Stimulated activated CD4-positive, alpha-beta T cell treated with anti-CD3 and anti-CD28 coated beads, Interleukin-2, amount 100 ng/mL, for 24 hours (primary cell): ENCODE results near the gene TXLNB.
"Not testable (repeated sequence)": the region's sequence is repeated elsewhere in the genome, so short reads cannot be mapped to it uniquely, and the experiment has no call there.

ENCODE experiments used
- DNase-seq, 2 donors: peaks; one replicate each; pipeline ENCODE4 v3.0.0-alpha.2; 2020

The TXLNB gene

DNA sequence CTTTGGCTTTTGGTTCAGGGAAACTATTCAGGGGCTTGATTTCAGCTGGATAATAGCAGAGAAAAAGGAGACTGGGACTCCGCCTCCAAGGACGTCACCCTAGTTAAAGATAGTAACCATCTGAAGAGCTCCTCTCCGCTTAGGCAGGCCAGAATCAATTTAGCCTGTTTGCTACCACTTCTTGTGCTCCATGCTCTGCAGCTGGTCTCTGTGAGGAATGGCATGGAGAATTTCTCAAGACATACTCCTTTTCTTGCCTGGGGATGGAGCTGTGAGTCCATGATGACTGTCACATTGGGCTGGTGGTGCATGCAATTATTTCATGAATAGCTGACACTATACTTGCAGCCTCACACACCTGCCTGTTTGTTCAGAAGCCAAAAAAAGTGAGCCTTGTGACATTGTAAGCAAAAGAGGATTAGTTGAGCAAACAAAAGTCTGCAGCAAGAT lies 61.4 kb downstream of the TXLNB start:
- no peak for DNase-seq

DNA sequence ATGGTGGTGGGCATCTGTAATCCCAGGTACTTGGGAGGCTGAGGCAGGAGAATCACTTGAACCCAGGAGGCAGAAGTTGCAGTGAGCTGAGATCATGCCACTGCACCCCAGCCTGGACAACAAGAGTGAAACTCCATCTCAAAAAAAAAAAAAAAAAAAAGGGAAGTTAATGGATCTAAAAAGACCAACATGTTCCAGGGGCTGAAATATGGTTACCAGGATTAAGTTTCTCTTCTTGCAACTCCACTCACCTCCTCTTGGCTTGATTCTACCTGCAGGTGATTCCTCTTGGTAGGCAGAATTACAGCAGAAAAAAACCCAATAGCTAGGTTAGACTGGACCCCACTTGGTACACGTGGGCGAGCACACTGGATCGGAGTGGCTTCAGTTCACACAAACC lies 63.4 kb downstream of the TXLNB start:
- not testable (repeated sequence) for DNase-seq

DNA sequence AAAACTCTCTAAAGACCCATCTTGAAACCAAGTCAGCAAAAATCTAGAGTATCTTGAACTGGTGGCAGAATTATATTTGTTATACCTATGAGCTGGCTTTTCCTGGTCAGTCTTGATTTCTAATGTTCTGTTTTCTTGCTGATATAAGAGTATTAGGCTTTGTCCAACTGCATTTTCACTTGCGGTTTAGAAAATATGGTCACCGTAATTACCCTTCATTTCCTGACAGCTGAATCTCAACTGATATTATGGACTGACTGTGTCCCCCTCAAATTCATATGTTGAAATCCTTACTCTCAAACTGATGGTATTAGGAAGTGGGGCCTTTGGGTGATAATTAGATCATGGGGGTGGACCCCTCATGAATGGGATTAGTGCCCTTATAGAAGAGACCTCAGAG lies 72.1 kb downstream of the TXLNB start:
- DNase-seq = no peak

DNA sequence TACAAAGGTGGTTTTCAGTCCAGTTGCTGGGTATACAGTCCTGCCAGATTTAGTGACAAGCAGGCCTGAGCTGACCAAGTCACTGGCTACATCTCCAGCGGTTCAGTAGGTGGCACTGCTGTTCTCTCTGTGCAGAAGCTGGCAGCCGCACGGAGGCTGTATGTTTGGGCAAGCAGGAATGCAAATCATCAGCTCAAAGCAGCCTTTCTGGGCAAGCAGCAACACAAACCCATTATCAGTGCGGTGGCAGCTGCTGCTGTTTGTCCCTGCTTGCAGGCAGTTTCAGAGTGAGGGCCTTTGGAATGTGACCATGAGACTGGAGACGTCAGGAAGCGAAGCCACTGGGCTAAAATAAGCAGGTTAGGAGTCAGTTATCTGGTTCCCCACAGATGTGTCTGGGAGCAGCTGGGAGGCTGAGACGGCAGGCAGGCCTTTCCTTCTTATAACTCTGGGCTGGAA lies 72.5 kb downstream of the TXLNB start:
- DNase-seq = peak; percentile 65 to 71

DNA sequence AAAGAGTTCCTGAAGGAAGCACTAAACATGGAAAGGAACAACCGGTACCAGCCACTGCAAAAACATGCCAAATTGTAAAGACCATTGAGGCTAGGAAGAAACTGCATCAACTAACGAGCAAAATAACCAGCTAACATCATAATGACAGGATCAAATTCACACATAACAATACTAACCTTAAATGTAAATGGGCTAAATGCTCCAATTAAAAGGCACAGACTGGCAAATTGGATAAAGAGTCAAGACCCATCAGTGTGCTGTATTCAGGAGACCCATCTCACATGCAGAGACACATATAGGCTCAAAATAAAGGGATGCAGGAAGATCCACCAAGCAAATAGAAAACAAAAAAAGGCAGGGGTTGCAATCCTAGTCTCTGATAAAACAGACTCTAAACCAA lies 79.3 kb downstream of the TXLNB start:
- not testable (repeated sequence) for DNase-seq

DNA sequence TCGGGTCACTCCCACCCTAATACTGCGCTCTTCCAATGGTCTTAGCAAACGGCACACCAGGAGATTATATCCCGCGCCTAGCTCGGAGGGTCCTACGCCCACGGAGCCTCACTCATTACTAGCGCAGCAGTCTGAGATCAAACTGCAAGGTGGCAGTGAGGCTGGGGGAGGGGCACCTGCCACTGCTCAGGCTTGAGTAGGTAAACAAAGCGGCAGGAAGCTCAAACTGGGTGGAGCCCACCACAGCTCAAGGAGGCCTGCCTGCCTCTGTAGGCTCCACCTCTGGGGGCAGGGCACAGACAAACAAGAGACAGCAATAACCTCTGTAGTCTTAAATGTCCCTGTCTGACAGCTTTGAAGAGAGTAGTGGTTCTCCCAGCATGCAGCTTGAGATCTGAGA lies 81.0 kb downstream of the TXLNB start:
- not testable (repeated sequence) for DNase-seq

DNA sequence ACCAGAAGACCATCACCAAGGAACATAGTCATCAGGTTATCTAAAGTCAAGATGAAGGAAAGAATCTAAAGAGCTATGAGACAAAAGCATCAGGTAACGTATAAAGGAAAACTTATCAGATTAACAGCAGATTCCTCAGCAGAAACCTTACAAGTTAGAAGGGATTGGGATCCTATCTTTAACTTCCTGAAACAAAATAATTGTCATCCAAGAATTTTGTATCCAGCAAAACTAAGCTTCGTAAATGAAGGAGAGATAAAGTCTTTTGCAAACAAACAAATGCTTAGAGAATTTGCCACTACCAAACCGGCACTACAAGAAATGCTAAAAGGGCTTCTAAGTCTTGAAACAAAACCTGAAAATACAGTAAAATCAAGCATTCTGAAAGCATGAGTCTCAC lies 86.0 kb downstream of the TXLNB start:
- DNase-seq = no peak

DNA sequence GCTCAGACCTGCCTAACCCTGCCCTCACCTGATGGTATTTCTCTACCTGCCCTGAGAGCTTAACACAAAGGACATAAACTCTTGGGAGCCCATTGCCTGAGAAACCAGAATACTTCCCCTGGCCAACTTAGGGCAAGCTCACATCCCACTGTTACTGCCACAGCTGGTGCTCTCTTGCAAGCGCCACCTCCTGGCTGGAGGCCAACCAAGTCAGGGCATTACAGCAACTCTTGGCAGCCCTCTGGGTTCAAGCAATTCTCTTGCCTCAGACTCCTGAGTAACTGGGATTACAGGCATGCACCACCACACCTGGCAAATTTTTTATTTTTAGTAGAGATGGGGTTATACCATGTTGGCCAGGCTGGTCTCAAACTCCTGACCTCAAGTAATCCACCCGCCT lies 86.8 kb downstream of the TXLNB start:
- DNase-seq = peak in 1 of 2 donors; percentile 29

DNA sequence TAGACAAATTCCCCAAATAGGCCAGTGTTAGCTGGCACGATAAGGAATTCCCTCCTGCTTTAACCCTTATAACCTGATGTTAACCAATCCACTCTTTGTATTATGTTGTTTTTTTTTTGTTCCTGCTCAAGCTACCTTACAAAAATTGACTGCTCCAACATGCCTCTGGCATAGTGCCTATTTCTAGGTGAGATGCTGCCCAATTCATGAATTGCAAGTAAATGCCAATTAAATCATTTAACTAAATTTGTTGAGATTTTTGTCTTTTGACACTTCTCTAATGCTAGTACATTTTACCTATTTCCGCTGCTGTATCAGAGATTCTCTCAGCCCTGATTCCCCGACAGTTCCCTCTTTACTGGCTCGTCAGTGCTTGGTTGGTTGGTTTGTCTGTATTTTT lies 90.4 kb downstream of the TXLNB start:
- DNase-seq = no peak

DNA sequence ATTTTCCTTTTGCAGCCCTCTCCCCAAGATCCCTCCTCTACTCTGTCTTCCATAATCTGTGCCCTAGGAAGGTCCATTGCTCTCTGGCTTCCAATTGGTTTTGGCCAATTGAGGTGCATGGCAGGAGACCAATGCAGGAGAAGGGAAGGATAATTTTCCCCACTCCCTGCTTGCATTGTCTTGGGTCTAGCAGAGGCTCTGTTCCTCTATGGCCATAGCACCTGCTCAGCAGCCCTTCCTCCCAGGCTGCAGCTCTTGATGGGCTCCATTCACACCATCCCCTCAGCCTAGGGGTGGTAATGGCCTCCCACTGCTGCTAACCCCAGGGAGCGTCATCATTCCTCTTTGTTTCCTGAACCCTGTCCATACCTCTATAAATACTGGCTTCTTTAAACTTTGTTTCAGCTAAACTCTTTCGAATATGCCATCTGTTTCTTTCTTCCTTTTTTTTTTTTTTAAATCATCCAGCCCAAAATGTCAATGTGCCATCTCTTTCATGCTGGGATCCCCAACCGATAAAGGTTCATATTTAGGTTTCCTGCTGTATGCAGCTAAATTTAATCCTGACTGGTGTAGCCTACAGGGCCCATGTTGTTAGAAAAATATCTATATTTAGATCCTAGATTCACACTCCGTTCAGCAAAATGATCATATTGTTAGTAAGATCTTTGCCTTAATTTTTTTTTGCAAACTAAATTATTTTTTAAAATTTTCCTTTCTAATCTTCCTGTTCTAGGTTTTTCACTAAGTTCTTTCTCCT lies 93.1 kb downstream of the TXLNB start:
- DNase-seq = no peak

DNA sequence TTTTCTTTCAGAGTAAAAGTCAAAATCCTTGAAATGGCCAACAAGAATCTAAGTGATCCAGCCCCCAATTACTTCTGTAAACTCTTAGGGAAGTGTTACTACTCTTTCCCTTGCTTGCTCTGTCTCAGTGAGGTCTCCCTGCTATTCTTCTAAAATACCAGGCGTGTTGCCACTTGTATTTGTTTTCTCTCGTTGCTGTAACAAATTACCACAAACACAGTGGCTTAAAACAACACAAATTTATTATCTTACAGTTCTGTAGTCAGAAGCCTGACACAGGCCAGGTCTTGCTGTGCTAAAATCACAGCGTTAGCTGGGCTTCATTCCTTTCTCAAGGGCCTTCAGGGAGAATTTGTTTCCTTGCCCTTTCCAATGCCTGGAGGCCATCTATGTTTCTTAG lies 97.1 kb downstream of the TXLNB start:
- DNase-seq = no peak
